ENCODE results near the gene ZNF100. TPM values are rescaled to one million over a fixed set of nuclear protein-coding genes. Genes with fewer than 3 reads are reported as not detected.
"Not testable (repeated sequence)": the region's sequence is repeated elsewhere in the genome, so short reads cannot be mapped to it uniquely, and the experiment has no call there.

Gene ZNF100
- total and polyA plus RNA-seq, 2 experiments from 2014 or later, result 2.6 to 4.1 TPM

DNA sequence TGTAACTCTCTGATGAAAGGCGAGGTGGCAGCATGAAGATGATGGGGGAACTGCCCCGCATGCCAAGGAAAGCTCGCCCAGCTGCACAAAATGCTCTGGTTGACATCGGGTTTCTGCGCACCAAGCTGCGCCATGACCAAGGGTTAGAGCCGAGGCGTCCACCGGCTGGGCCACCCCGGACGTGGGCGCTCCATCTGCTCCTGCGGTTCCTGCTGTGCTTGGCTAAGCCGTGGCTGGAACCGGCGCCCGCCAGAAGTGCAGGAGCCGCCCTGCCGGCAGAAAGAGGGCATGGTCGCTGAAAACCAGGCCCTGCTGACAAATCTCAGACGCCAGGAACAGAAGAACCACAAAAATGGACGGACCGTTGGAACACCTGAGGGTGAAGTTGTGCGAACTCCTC lies 57.9 kb downstream of the ZNF100 start:
- Histone ChIP-seq H3K36me3 (ENCODE audit: low read depth) (no peaks in the 10 kb centered on the region), H3K9me2 (ENCODE audit: insufficient read depth) (no peaks in the 10 kb centered on the region), H2AFZ (no peak overlapping the region), H3K27me3 (replicated peaks; ENCODE audit: insufficient read depth) (no peaks in the 10 kb centered on the region), H3K79me2 (ENCODE audit: insufficient read depth) (no peaks in the 10 kb centered on the region), H4K20me1 (ENCODE audit: insufficient read depth) (no peaks in the 10 kb centered on the region), H3K27ac (no peak overlapping the region), H3K4me1 (ENCODE audit: insufficient read depth) (no peaks in the 10 kb centered on the region), H3F3A (ENCODE audit: insufficient read depth) (no peaks in the 10 kb centered on the region), H3K4me3 (no peak overlapping the region), H3K4me2 (ENCODE audit: unreplicated experiment) (no peak overlapping the region), H3K9me3 (ENCODE audit: low read depth) (no peaks in the 10 kb centered on the region), H3K9ac (no peak overlapping the region)
- WGBS, 2 experiments (ENCODE audit: low coverage in 1 of 2, low lambda C conversion rate in 2 of 2, missing lambda C conversion rate in 2 of 2), result 77 to 82% methylated on average over 24 of the region's 24 CpGs
- TF ChIP-seq EZH2 (IDR thresholded peaks at IDR 0.05; ENCODE audit: insufficient read depth, poor library complexity, severe bottlenecking), result no peak
- DNase-seq, result no peak
- in situ Hi-C loops (cut with MboI), result no loop called here

DNA sequence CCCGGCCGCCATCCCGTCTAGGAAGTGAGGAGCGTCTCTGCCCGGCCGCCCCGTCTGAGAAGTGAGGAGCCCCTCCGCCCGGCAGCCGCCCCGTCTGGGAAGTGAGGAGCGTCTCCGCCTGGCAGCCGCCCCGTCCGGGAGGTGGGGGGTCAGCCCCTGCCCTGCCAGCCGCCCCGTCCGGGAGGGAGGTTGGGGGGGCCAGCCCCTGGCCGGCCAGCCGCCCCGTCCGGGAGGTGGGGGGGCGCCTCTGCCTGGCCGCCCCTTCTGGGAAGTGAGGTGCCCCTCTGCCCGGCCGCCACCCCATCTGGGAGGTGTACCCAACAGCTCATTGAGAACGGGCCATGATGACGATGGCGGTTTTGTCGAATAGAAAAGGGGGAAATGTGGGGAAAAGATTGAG lies 59.5 kb downstream of the ZNF100 start:
- H3K4me3 ChIP-seq; H3K9me2 ChIP-seq (ENCODE audit: insufficient read depth); H3K9ac ChIP-seq; H3K27me3 ChIP-seq (replicated peaks; ENCODE audit: insufficient read depth); H3K9me3 ChIP-seq (ENCODE audit: low read depth); H3F3A ChIP-seq (ENCODE audit: insufficient read depth); H3K36me3 ChIP-seq (ENCODE audit: low read depth); H3K79me2 ChIP-seq (ENCODE audit: insufficient read depth); H3K27ac ChIP-seq; in situ Hi-C loops (cut with MboI); H2AFZ ChIP-seq; H3K4me1 ChIP-seq (ENCODE audit: insufficient read depth); H4K20me1 ChIP-seq (ENCODE audit: insufficient read depth); H3K4me2 ChIP-seq (ENCODE audit: unreplicated experiment); DNase-seq: not testable (repeated sequence)
- WGBS, 2 experiments (ENCODE audit: low coverage in 1 of 2, low lambda C conversion rate in 2 of 2, missing lambda C conversion rate in 2 of 2), result 88 to 93% methylated on average over 3 to 31 of the region's 31 CpGs

DNA sequence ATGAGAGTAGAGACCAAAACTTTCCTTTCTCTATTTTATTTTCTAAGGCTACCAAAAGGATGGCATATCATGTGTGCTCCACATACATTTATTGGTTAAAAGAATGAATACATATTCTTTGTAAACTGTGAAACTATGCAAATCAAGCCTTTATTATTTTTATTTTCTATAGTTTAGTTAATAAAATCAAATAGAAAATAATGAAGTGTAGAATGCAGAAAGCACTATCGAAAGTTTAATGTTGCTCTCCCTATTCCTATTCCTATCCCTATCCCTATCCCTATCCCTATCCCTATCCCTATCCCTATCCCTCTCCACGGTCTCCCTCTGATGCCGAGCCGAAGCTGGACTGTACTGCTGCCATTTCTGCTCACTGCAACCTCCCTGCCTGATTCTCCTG lies 60.3 kb downstream of the ZNF100 start:
- H3K4me2 ChIP-seq (ENCODE audit: unreplicated experiment), result no peak overlapping the region
- H3K36me3 ChIP-seq (ENCODE audit: low read depth), result no peaks in the 10 kb centered on the region
- no peaks in the 10 kb centered on the region for H3K4me1 ChIP-seq (ENCODE audit: insufficient read depth)
- H2AFZ ChIP-seq, result no peak overlapping the region
- H3K79me2 ChIP-seq (ENCODE audit: insufficient read depth), result no peaks in the 10 kb centered on the region
- no peaks in the 10 kb centered on the region for H3K9me2 ChIP-seq (ENCODE audit: insufficient read depth)
- H3K27me3 ChIP-seq (replicated peaks; ENCODE audit: insufficient read depth), result no peaks in the 10 kb centered on the region
- WGBS, 2 experiments (ENCODE audit: low coverage in 1 of 2, low lambda C conversion rate in 2 of 2, missing lambda C conversion rate in 2 of 2), result 87 to 91% methylated on average over 4 of the region's 4 CpGs
- H3K27ac ChIP-seq, result no peak overlapping the region
- H3F3A ChIP-seq (ENCODE audit: insufficient read depth), result no peaks in the 10 kb centered on the region
- in situ Hi-C loops (cut with MboI), result no loop called here
- no peaks in the 10 kb centered on the region for H3K9me3 ChIP-seq (ENCODE audit: low read depth)
- H3K9ac ChIP-seq, result no peak overlapping the region
- no peak overlapping the region for H3K4me3 ChIP-seq
- DNase-seq, result no peak
- TF ChIP-seq EZH2phosphoT487 (IDR thresholded peaks at IDR 0.05; ENCODE audit: insufficient read depth, low read depth) (no peak), EZH2 (IDR thresholded peaks at IDR 0.05; ENCODE audit: insufficient read depth, poor library complexity, severe bottlenecking) (no peak)
- no peaks in the 10 kb centered on the region for H4K20me1 ChIP-seq (ENCODE audit: insufficient read depth)

DNA sequence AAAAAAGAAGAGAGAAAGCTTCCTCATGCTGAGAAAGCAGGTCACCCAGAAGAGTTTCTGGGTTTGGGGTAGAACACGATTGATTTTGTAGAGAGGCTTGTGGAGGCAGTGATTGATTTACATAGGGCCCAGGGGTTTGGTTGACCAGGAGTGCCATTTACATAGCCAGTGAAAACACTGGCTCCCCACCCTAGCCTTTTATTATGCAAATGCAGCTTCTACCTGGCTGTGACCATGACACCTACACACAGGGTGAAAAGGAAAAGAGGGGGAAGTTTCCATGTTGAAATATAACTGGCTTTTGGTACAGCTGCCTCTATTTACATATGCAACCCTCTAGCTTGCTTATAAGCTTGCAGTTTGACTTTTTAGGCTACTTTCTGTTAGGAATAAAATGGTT lies 62.0 kb downstream of the ZNF100 start:
- no peaks in the 10 kb centered on the region for H4K20me1 ChIP-seq (ENCODE audit: insufficient read depth)
- in situ Hi-C loops (cut with MboI), result no loop called here

DNA sequence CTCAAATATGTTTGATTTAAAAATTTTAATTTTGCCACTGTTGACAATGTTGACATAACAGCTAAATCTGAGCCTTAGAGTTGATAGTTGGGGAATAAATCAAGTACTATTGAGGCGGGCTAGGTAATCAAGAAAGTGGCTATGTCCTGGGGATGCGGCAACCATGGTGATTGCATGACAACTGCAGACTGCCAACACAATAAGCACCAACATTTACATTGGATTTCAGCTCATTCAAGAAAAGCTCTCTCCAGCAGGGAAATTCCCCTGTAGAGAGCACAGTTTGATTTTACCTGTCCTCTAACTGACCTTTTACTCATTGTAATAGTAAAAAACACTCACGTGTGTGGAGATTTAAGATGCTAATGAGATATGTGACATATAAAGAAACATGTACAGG lies 63.1 kb downstream of the ZNF100 start:
- no peaks in the 10 kb centered on the region for H3K4me1 ChIP-seq (ENCODE audit: insufficient read depth)
- H3K4me2 ChIP-seq (ENCODE audit: unreplicated experiment), result no peak overlapping the region
- no peaks in the 10 kb centered on the region for H3K36me3 ChIP-seq (ENCODE audit: low read depth)
- no peak for DNase-seq
- 4 to 7% methylated on average over 3 of the region's 3 CpGs for WGBS, 2 experiments (ENCODE audit: low coverage in 1 of 2, low lambda C conversion rate in 2 of 2, missing lambda C conversion rate in 2 of 2)
- H4K20me1 ChIP-seq (ENCODE audit: insufficient read depth), result no peaks in the 10 kb centered on the region
- no peaks in the 10 kb centered on the region for H3K9me3 ChIP-seq (ENCODE audit: low read depth)
- no peaks in the 10 kb centered on the region for H3K27me3 ChIP-seq (replicated peaks; ENCODE audit: insufficient read depth)
- no peak overlapping the region for H3K4me3 ChIP-seq
- no peak overlapping the region for H3K27ac ChIP-seq
- TF ChIP-seq EZH2phosphoT487 (IDR thresholded peaks at IDR 0.05; ENCODE audit: insufficient read depth, low read depth) (no peak), EZH2 (IDR thresholded peaks at IDR 0.05; ENCODE audit: insufficient read depth, poor library complexity, severe bottlenecking) (no peak)
- H3K9me2 ChIP-seq (ENCODE audit: insufficient read depth), result no peaks in the 10 kb centered on the region
- no peaks in the 10 kb centered on the region for H3K79me2 ChIP-seq (ENCODE audit: insufficient read depth)
- no peak overlapping the region for H3K9ac ChIP-seq
- in situ Hi-C loops (cut with MboI), result no loop called here
- H3F3A ChIP-seq (ENCODE audit: insufficient read depth), result no peaks in the 10 kb centered on the region
- H2AFZ ChIP-seq, result no peak overlapping the region

More for the DNA sequence above, 62.0 kb downstream of the ZNF100 start:
- WGBS, 2 experiments (ENCODE audit: low coverage in 1 of 2, low lambda C conversion rate in 2 of 2, missing lambda C conversion rate in 2 of 2), result 18 to 58% methylated on average over 1 of the region's 1 CpG
- TF ChIP-seq EZH2 (IDR thresholded peaks at IDR 0.05; ENCODE audit: insufficient read depth, poor library complexity, severe bottlenecking) (no peak), EZH2phosphoT487 (IDR thresholded peaks at IDR 0.05; ENCODE audit: insufficient read depth, low read depth) (no peak)
- Histone ChIP-seq H3K4me3 (no peak overlapping the region), H3K9me3 (ENCODE audit: low read depth) (no peaks in the 10 kb centered on the region), H3K79me2 (ENCODE audit: insufficient read depth) (no peaks in the 10 kb centered on the region), H3K9me2 (ENCODE audit: insufficient read depth) (no peaks in the 10 kb centered on the region), H3K9ac (no peak overlapping the region), H3K27ac (no peak overlapping the region), H3K27me3 (replicated peaks; ENCODE audit: insufficient read depth) (no peaks in the 10 kb centered on the region), H3F3A (ENCODE audit: insufficient read depth) (no peaks in the 10 kb centered on the region), H3K4me1 (ENCODE audit: insufficient read depth) (no peaks in the 10 kb centered on the region), H3K36me3 (ENCODE audit: low read depth) (no peaks in the 10 kb centered on the region), H3K4me2 (ENCODE audit: unreplicated experiment) (no peak overlapping the region), H2AFZ (no peak overlapping the region)
- DNase-seq, result no peak

Measured in GM23248 (cell line).